ENCODE measurements around the gene TASOR2. TPM values are rescaled to one million over a fixed set of nuclear protein-coding genes. Genes with fewer than 3 reads are reported as not detected.

The TASOR2 gene
- total and polyA plus RNA-seq, 8 donors, result 10.7 to 36.9 (median 29.3) TPM

GRCh38 chr10:5683065-5683464 is 1.6 kb upstream of the TASOR2 start:
- ATAC-seq (no peak), FAIRE-seq (no peak), DNase-seq (no peak)
- Histone ChIP-seq H3K27ac (no peak overlapping the region), H3K9me3 (no peaks in the 10 kb centered on the region), H3K36me3 (no peaks in the 10 kb centered on the region), H3K4me1 (peaks cover 7 to 12% (median 11%) of the 10 kb centered on the region in 3 donors), H3K27me3 (no peaks in the 10 kb centered on the region), H3K4me3 (no peak overlapping the region)
- intact Hi-C loops (cut with DNase I), result no loop called here
- 74 to 81% methylated on average over 3 of the region's 3 CpGs for WGBS, 2 donors
- TF ChIP-seq CTCF (IDR thresholded peaks at IDR 0.05), result no peak

GRCh38 chr10:5684971-5685763 is 529 bp downstream of the TASOR2 start:
- peak; percentile 50 to 76 (median 67) for ATAC-seq
- Histone ChIP-seq H3K4me3 (peak overlapping the region; percentile 88 to 98 (median 93)), H3K4me1 (peaks cover 7 to 12% (median 11%) of the 10 kb centered on the region in 3 donors), H3K27ac (peak overlapping the region; percentile 81 to 83 (median 82)), H3K27me3 (no peaks in the 10 kb centered on the region), H3K9me3 (no peaks in the 10 kb centered on the region), H3K36me3 (no peaks in the 10 kb centered on the region)
- peak; percentile 42 to 88 (median 64) for DNase-seq
- peak in 1 of 4 donors; percentile 16 for TF ChIP-seq CTCF (IDR thresholded peaks at IDR 0.05)
- intact Hi-C loops (cut with DNase I), result no loop called here
- FAIRE-seq, result no peak
- WGBS, 2 donors, result 0% methylated on average over 47 to 77 of the region's 77 CpGs

- Histone ChIP-seq H3K4me3 (peak overlapping the region; percentile 88 to 98 (median 93)), H3K9me3 (no peaks in the 10 kb centered on the region), H3K36me3 (no peaks in the 10 kb centered on the region), H3K27ac (peak overlapping the region; percentile 81 to 83 (median 82)), H3K27me3 (no peaks in the 10 kb centered on the region), H3K4me1 (peaks cover 7 to 12% (median 11%) of the 10 kb centered on the region in 3 donors)
- intact Hi-C loops (cut with DNase I), result no loop called here
- DNase-seq, result no peak
- no peak for FAIRE-seq
- 1 to 2% methylated on average over 10 of the region's 10 CpGs for WGBS, 2 donors
- no peak for TF ChIP-seq CTCF (IDR thresholded peaks at IDR 0.05)
- no peak for ATAC-seq
Observed at GRCh38 chr10:5685764-5686240, 1.2 kb downstream of the TASOR2 start.

- no peak for FAIRE-seq
- intact Hi-C loops (cut with DNase I), result no loop called here
- no peak for DNase-seq
- Histone ChIP-seq H3K4me1 (peaks cover 7 to 12% (median 11%) of the 10 kb centered on the region in 3 donors), H3K4me3 (no peak overlapping the region), H3K9me3 (no peaks in the 10 kb centered on the region), H3K27ac (no peak overlapping the region), H3K36me3 (no peaks in the 10 kb centered on the region), H3K27me3 (no peaks in the 10 kb centered on the region)
- no peak for TF ChIP-seq CTCF (IDR thresholded peaks at IDR 0.05)
- no peak for ATAC-seq
- WGBS, 2 donors, result 99% methylated on average over 3 of the region's 3 CpGs
Observed at GRCh38 chr10:5688587-5688986, 3.9 kb downstream of the TASOR2 start.

GRCh38 chr10:5691786-5692185 is 7.1 kb downstream of the TASOR2 start:
- intact Hi-C loops (cut with DNase I), result no loop called here
- no peaks in the 10 kb centered on the region for H3K9me3 ChIP-seq
- H3K4me1 ChIP-seq, result peaks cover 8 to 13% (median 13%) of the 10 kb centered on the region in 3 donors
- no peak overlapping the region for H3K27ac ChIP-seq
- H3K36me3 ChIP-seq, result no peaks in the 10 kb centered on the region
- 94% methylated on average over 8 of the region's 8 CpGs for WGBS, 2 donors
- ATAC-seq (no peak), DNase-seq (no peak), FAIRE-seq (no peak)
- no peak overlapping the region for H3K4me3 ChIP-seq
- no peaks in the 10 kb centered on the region for H3K27me3 ChIP-seq
- no peak for TF ChIP-seq CTCF (IDR thresholded peaks at IDR 0.05)
